HAP-1 (cell line): ENCODE data around the gene GPX7.
A peak's percentile ranks its signal among the peaks of the same experiment; 100 is the strongest.

Experiments
- DNase-seq, 2 experiments: peaks; one replicate each; pipeline ENCODE4 v3.0.0-alpha.2; 2016 to 2020; ENCODE audit warnings: low spot score in 2 of 2
- H3K27me3 ChIP-seq: fragments of 250-450 bp; sonication (Bioruptor Pico); 2 replicates; pipeline ENCODE4 v1.5.1; 2020; ENCODE audit warnings: low read depth, mild to moderate bottlenecking, moderate library complexity
- H3K36me3 ChIP-seq: fragments of 250-450 bp; sonication (Bioruptor Pico); replicated peaks from 2 replicates; pipeline ENCODE4 v1.5.1; 2020; ENCODE audit warnings: mild to moderate bottlenecking
- H3K4me1 ChIP-seq: fragments of 250-450 bp; sonication (Bioruptor Pico); 2 replicates; pipeline ENCODE4 v1.5.1; 2020; ENCODE audit warnings: mild to moderate bottlenecking
- H3K4me3 ChIP-seq: fragments of 250-450 bp; sonication (Bioruptor Pico); 2 replicates; pipeline ENCODE4 v1.5.1; 2020; ENCODE audit warnings: mild to moderate bottlenecking, moderate library complexity
- H3K9me3 ChIP-seq: fragments of 250-450 bp; sonication (Bioruptor Pico); 2 replicates; pipeline ENCODE4 v1.5.1; 2020; ENCODE audit warnings: mild to moderate bottlenecking, moderate library complexity
- in situ Hi-C: fragments of 300-500 bp; cut with MboI; formaldehyde crosslinking; loops from 3 replicates; pipeline ENCODE4 v1.14.3; 2020; ENCODE audit warnings: low sequenced_read_pairs, inconsistent platforms, mixed read lengths

The GPX7 gene

DNA sequence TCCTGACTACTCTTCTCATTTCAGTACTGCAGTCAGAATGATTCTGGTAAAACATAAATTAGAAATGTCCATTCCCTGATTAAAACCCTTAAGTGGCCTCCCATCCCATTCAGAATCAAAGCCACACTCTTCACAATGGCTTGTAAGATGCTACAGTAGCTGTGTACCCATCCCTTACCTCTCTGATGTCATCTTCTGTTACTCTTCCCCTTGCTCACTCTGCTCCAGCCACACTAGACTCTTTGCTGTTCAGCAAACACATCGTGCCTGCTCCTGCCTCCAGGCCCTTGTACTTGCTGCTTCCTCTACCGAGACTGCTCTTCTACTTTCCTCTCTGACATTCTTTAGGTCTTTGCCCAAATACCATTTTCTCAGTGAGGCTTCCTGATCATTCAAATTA lies 4.3 kb upstream of the GPX7 start:
- no peak for DNase-seq
- no peak overlapping the region for H3K4me3 ChIP-seq
- in situ Hi-C loops = no loop called here
- H3K4me1 ChIP-seq = peaks cover 9% of the 10 kb centered on the region
- no peaks in the 10 kb centered on the region; the same call in 1 of the 2 replicates for H3K27me3 ChIP-seq
- no peaks in the 10 kb centered on the region for H3K9me3 ChIP-seq
- H3K36me3 ChIP-seq = no peaks in the 10 kb centered on the region

- Histone ChIP-seq H3K36me3 (no peaks in the 10 kb centered on the region), H3K4me3 (no peak overlapping the region), H3K9me3 (no peaks in the 10 kb centered on the region), H3K27me3 (no peaks in the 10 kb centered on the region; the same call in 1 of the 2 replicates), H3K4me1 (peaks cover 17% of the 10 kb centered on the region)
- DNase-seq = no peak
- in situ Hi-C loops = no loop called here
These were observed 3.4 kb upstream of the GPX7 start for GRCh38 chr1:52598729-52599128.

DNA sequence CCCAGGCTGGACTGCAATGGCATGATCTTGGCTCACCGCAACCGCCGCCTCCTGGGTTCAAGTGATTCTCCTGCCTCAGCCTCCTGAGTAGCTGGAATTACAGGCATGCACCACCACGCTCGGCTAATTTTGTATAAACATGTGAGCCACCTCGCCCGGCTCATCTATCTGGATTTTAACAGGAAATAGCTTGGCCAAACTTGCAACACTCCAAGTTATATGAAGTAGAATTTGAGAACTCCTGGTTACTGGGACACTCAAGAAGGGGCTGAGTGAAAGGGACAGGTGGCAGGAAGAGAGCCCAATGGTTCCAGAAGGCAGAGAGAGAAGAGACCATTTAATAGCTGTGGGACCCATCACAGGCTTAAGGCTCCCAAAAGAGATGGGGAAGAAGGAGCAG lies 2.9 kb upstream of the GPX7 start:
- Histone ChIP-seq H3K4me3 (no peak overlapping the region), H3K36me3 (no peaks in the 10 kb centered on the region; the same call in 1 of the 2 replicates), H3K9me3 (no peaks in the 10 kb centered on the region), H3K4me1 (peaks cover 22% of the 10 kb centered on the region), H3K27me3 (no peaks in the 10 kb centered on the region; the same call in 1 of the 2 replicates)
- in situ Hi-C loops = no loop called here
- DNase-seq = no peak

DNA sequence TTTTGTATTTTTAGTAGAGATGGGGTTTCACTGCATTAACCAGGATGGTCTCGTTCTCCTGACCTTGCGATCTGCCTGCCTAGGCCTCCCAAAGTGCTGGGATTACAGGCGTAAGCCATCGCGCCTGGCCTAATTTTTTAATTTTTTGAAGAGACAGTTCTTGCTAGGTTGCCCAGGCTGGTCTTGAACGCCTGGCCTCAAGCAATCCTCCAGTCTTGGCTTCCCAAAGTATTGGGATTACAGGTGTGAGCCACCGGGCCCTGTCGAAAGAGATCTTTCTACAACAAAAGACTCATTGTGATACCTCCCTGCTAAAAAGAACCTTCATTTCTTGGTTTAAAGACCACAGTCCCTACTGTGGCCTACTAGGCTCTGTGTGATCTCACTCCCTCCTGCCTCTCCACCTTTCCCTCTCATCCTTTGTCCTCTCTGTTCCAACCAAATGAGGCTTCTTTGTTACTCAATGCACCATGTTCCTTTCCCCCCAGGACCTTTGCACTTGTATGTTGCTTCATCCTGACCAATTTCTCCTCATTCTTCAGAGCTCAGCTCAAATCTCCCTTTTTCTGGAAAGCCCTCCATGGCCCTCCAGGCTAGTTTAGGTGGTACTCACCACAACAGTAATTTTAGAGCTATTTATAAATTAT lies 1.5 kb upstream of the GPX7 start:
- Histone ChIP-seq H3K27me3 (no peaks in the 10 kb centered on the region), H3K9me3 (no peaks in the 10 kb centered on the region), H3K36me3 (no peaks in the 10 kb centered on the region; the same call in 1 of the 2 replicates), H3K4me1 (peaks cover 22% of the 10 kb centered on the region), H3K4me3 (no peak overlapping the region)
- in situ Hi-C loops = no loop called here
- no peak for DNase-seq

GRCh38 chr1:52601519-52601918 lies 652 bp upstream of the GPX7 start:
- DNase-seq = no peak
- Histone ChIP-seq H3K4me1 (peaks cover 22% of the 10 kb centered on the region), H3K36me3 (no peaks in the 10 kb centered on the region; the same call in 1 of the 2 replicates), H3K9me3 (no peaks in the 10 kb centered on the region), H3K4me3 (no peak overlapping the region; the same call in 1 of the 2 replicates), H3K27me3 (no peaks in the 10 kb centered on the region)
- in situ Hi-C loops = no loop called here

DNA sequence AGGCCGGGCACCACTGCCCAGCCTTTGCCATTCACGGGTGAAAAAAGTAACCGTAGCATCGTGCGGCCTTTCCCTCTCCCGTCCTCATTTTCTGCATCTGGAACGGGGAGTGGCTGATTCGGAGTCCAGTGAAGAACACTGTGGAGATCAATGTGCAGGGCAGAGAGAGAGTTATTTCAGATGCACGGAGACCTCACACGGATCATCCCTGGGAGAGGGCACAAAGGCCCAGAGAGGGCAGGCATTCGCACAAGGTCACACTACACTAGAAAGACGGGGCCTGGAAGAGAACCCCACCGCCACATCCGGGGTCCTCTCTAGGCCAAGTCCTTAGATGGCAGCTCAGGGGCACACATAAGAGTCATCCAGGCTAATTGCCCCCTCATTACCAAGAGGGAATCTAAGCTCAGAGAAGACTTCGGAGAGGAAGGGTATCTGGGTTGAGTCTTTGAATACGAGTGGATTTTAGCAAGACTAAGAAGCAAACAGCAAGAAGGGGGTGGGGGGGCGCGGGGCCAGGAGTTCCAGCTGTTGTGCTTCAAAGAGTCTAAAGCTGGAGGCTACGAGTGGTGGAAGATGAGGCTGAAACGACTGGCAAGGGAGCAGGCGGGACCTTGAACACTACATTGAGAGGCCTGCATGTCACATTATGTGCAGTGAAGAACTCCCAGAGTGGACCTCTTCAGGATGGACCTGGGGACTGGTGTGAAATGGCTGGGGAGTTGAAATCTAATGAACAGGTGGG lies 857 bp downstream of the GPX7 start:
- DNase-seq = peak in 1 of 2 experiments; percentile 36
- H3K9me3 ChIP-seq = no peaks in the 10 kb centered on the region
- no peaks in the 10 kb centered on the region for H3K27me3 ChIP-seq
- H3K36me3 ChIP-seq = peaks cover 9% of the 10 kb centered on the region
- H3K4me1 ChIP-seq = peaks cover 22% of the 10 kb centered on the region
- in situ Hi-C loops = no loop called here
- peak overlapping the region; percentile 38 for H3K4me3 ChIP-seq

DNA sequence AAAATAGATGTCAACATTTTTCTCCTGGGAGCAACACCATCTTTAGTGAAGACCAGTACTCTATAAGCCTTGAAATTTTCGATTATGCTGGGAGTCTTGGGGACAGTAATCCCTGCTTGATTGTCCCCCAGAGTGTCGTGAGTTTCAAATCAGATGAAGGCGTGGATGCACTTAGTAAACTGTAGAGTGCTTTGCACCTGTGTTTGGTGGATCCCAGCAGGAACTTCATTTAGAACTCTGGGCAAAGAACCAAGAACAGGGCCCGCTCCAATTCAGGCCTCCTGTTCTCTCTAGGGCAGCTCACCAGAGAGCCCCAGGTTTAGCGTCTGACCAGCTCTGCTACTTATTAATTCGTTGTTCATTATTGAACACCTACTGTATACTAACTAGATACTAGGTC lies 1.5 kb downstream of the GPX7 start:
- peaks cover 22% of the 10 kb centered on the region for H3K4me1 ChIP-seq
- DNase-seq = no peak
- in situ Hi-C loops = no loop called here
- H3K27me3 ChIP-seq = no peaks in the 10 kb centered on the region
- H3K9me3 ChIP-seq = no peaks in the 10 kb centered on the region
- H3K36me3 ChIP-seq = peaks cover 9% of the 10 kb centered on the region
- H3K4me3 ChIP-seq = no peak overlapping the region

DNA sequence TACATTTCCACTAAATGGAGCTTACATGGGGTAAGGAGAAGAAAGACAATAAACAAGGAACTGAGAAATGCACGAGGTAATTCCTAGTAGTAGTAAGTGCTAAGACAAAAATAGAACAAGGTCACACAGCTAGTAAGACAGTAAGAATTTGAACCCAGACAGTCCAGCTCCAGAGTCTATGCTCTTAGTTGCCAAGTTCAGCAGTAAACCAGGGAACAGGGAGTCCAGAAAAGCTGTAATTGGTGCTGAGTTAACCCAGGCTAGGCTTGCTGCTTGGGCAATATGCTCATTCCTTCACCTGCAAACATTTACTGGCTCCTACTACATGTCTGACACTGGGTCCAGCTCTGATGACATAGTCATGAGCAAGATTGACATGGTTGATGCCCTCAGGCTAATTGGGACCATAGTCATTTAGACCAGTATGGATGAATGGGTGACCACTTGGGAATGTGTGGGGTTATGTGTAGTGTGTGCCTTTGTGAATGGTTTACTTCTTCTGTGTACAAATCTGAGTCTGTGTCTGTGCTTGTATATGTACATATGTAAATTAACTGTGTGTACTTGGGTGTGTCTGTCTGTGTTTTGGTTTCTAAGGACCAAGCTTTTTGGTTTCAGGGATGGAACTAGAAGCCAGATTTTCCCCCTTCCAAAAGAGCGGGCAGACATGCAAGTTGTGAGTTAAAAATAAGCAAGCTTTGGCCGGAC lies 2.0 kb downstream of the GPX7 start:
- Histone ChIP-seq H3K9me3 (no peaks in the 10 kb centered on the region), H3K36me3 (peaks cover 9% of the 10 kb centered on the region), H3K4me1 (peaks cover 22% of the 10 kb centered on the region), H3K4me3 (no peak overlapping the region), H3K27me3 (no peaks in the 10 kb centered on the region)
- in situ Hi-C loops = no loop called here
- peak in 1 of 2 experiments; percentile 23 for DNase-seq

GRCh38 chr1:52613636-52614373 lies 11.6 kb downstream of the GPX7 start:
- H3K4me3 ChIP-seq = no peak overlapping the region
- no peak for DNase-seq
- H3K36me3 ChIP-seq = no peaks in the 10 kb centered on the region
- in situ Hi-C loops = no loop called here
- H3K4me1 ChIP-seq = peaks cover 4% of the 10 kb centered on the region; the same call in 1 of the 2 replicates
- no peaks in the 10 kb centered on the region for H3K9me3 ChIP-seq
- no peaks in the 10 kb centered on the region for H3K27me3 ChIP-seq

- H3K36me3 ChIP-seq = no peaks in the 10 kb centered on the region
- H3K27me3 ChIP-seq = no peaks in the 10 kb centered on the region
- in situ Hi-C loops = no loop called here
- no peak overlapping the region for H3K4me3 ChIP-seq
- H3K9me3 ChIP-seq = no peaks in the 10 kb centered on the region
- DNase-seq = no peak
- peaks cover 4% of the 10 kb centered on the region; the same call in 1 of the 2 replicates for H3K4me1 ChIP-seq
These were observed 12.5 kb downstream of the GPX7 start for GRCh38 chr1:52614671-52615070.

- in situ Hi-C loops = no loop called here
- H3K4me3 ChIP-seq = no peak overlapping the region
- peaks cover 4% of the 10 kb centered on the region; the same call in 1 of the 2 replicates for H3K4me1 ChIP-seq
- no peaks in the 10 kb centered on the region for H3K27me3 ChIP-seq
- no peaks in the 10 kb centered on the region for H3K36me3 ChIP-seq
- no peaks in the 10 kb centered on the region for H3K9me3 ChIP-seq
- DNase-seq = no peak
These were observed 13.4 kb downstream of the GPX7 start for GRCh38 chr1:52615489-52616042.

GRCh38 chr1:52621950-52622349 lies 19.8 kb downstream of the GPX7 start:
- Histone ChIP-seq H3K9me3 (peaks cover 6% of the 10 kb centered on the region), H3K27me3 (no peaks in the 10 kb centered on the region), H3K4me1 (peaks cover 4% of the 10 kb centered on the region; the same call in 1 of the 2 replicates), H3K36me3 (no peaks in the 10 kb centered on the region), H3K4me3 (no peak overlapping the region)
- no peak for DNase-seq
- in situ Hi-C loops = no loop called here

DNA sequence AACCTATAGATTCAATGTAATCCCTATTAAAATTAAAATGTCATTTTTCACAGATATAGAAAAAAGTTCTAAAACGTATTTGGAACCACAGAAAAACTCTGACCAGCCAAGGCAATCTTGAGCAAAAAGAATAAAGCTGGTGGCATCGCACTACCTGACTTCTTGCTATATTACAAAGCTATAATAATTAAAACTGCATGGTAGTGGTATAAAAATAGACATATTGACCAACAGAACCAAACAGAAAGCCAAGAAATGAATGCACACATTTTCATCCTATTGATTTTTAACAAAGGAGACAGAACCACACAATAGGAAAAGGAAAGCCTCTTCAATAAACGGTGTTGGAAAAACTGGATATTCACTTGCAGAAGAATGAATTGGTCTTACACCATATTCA lies 21.6 kb downstream of the GPX7 start:
- Histone ChIP-seq H3K36me3 (no peaks in the 10 kb centered on the region), H3K27me3 (no peaks in the 10 kb centered on the region), H3K9me3 (peaks cover 6% of the 10 kb centered on the region), H3K4me1 (no peaks in the 10 kb centered on the region), H3K4me3 (no peak overlapping the region)
- DNase-seq = no peak
- in situ Hi-C loops = no loop called here
